GM12892 (cell line): ENCODE results near the gene DYRK1B.

Source experiments
- DNase-seq: peaks from one replicate; pipeline ENCODE4 v3.0.0; 2011; ENCODE audit not compliant: insufficient read length
- FAIRE-seq: peaks from 2 replicates; lab custom pipeline; 2011; peaks lifted over from hg19 to GRCh38; lab: Jason Lieb, UNC
- POLR2A ChIP-seq: IDR thresholded peaks from 2 replicates; pipeline ENCODE4 v1.6.1; 2011; ENCODE audit warnings: low read depth, low read length, control low read depth
- POLR2AphosphoS5 ChIP-seq: IDR thresholded peaks from 2 replicates; pipeline ENCODE4 v1.6.1; 2011; ENCODE audit warnings: low read depth, low read length, control low read depth
- TAF1 ChIP-seq: IDR thresholded peaks from 2 replicates; pipeline ENCODE4 v1.6.1; 2011; ENCODE audit warnings: low read depth, mild to moderate bottlenecking, control low read depth, low read length, borderline replicate concordance

DYRK1B gene

GRCh38 chr19:39778763-39779162 is 55.2 kb downstream of the DYRK1B start, which contains the start of gene LEUTX:
Gene LEUTX (plus strand): TSS chr19:39778854. CDS start chr19:39778921, 67 bp downstream.
- TF ChIP-seq TAF1, result no peak
- TF ChIP-seq POLR2A, result no peak
- TF ChIP-seq POLR2AphosphoS5, result no peak
- FAIRE-seq, result no peak
- no peak for DNase-seq
